ENCODE data around the gene SWT1. TPM values are rescaled to one million over a fixed set of nuclear protein-coding genes. Genes with fewer than 3 reads are reported as not detected.

Gene SWT1
- total RNA-seq, 3 donors from 2014 or later (not counting 1 experiment from before 2014, with no cell fraction given): 4.0 to 5.3 (median 5.1) TPM

GRCh38 chr1:185293967-185294542 is 137.1 kb downstream of the SWT1 start:
- H3K36me3 ChIP-seq (ENCODE audit: control insufficient read depth, insufficient read depth, low read length): peaks cover 47% of the 10 kb centered on the region
- ATAC-seq (no peak), DNase-seq (no peak)
- no peaks in the 10 kb centered on the region for H3K4me1 ChIP-seq (ENCODE audit: control insufficient read depth, insufficient read depth, low read length)
- H3K27ac Mint-ChIP-seq: peak overlapping the region; percentile 56 to 83
- no peaks in the 10 kb centered on the region for H3K9me3 Mint-ChIP-seq
- H3K4me3 Mint-ChIP-seq: peak overlapping the region; percentile 45
- intact Hi-C loops (cut with micrococcal nuclease): no loop called here
- whole genome bisulfite sequencing (ENCODE audit: insufficient coverage): 100% methylated on average over 1 of the region's 1 CpG
- no peaks in the 10 kb centered on the region for H3K9me3 ChIP-seq (ENCODE audit: control insufficient read depth, insufficient read depth, low read length)
- H3K27ac ChIP-seq (ENCODE audit: low read length): no peak overlapping the region
- peaks cover 19 to 40% of the 10 kb centered on the region in 2 donors for H3K4me1 Mint-ChIP-seq
- TF ChIP-seq, protein P1, sequence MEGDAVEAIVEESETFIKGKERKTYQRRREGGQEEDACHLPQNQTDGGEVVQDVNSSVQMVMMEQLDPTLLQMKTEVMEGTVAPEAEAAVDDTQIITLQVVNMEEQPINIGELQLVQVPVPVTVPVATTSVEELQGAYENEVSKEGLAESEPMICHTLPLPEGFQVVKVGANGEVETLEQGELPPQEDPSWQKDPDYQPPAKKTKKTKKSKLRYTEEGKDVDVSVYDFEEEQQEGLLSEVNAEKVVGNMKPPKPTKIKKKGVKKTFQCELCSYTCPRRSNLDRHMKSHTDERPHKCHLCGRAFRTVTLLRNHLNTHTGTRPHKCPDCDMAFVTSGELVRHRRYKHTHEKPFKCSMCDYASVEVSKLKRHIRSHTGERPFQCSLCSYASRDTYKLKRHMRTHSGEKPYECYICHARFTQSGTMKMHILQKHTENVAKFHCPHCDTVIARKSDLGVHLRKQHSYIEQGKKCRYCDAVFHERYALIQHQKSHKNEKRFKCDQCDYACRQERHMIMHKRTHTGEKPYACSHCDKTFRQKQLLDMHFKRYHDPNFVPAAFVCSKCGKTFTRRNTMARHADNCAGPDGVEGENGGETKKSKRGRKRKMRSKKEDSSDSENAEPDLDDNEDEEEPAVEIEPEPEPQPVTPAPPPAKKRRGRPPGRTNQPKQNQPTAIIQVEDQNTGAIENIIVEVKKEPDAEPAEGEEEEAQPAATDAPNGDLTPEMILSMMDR (IDR thresholded peaks at IDR 0.05): no peak
- no peaks in the 10 kb centered on the region for H3K27me3 ChIP-seq (ENCODE audit: control insufficient read depth, insufficient read depth, low read length)
- peaks cover 42% of the 10 kb centered on the region for H3K36me3 Mint-ChIP-seq
- no peak overlapping the region for H3K4me3 ChIP-seq (ENCODE audit: low read length)
- H3K27me3 Mint-ChIP-seq (ENCODE audit: low read depth in 2 of 2): no peaks in the 10 kb centered on the region

DNA sequence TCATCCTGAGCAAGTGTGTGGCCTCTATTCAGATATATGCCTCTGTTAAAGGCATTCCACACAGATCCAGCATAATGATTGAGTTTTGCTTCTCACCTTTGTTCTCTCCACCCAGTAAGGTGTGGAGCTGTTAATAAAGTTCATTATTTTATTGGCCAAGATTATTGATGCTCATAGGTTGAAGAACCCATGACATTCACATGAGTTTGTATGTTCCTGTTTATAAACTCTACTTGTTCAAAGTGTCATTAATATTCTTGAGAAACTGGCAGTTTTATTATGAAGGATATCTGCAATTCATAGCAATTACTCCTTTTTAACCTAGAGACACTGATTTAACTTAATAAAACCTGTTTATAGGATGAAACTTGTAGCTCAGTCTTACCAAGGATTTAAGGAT is 138.1 kb downstream of the SWT1 start:
- no peak overlapping the region for H3K4me3 ChIP-seq (ENCODE audit: low read length)
- H3K4me3 Mint-ChIP-seq: no peak overlapping the region
- peaks cover 58% of the 10 kb centered on the region for H3K36me3 ChIP-seq (ENCODE audit: control insufficient read depth, insufficient read depth, low read length)
- H3K27me3 ChIP-seq (ENCODE audit: control insufficient read depth, insufficient read depth, low read length): no peaks in the 10 kb centered on the region
- DNase-seq (no peak), ATAC-seq (no peak)
- H3K9me3 ChIP-seq (ENCODE audit: control insufficient read depth, insufficient read depth, low read length): no peaks in the 10 kb centered on the region
- no peaks in the 10 kb centered on the region for H3K27me3 Mint-ChIP-seq (ENCODE audit: low read depth in 2 of 2)
- peaks cover 42% of the 10 kb centered on the region for H3K36me3 Mint-ChIP-seq
- H3K27ac Mint-ChIP-seq: peak overlapping the region; percentile 49 to 83
- no peak overlapping the region for H3K27ac ChIP-seq (ENCODE audit: low read length)
- TF ChIP-seq, protein P1 (IDR thresholded peaks at IDR 0.05): no peak
- peaks cover 23 to 40% of the 10 kb centered on the region in 2 donors for H3K4me1 Mint-ChIP-seq
- no peaks in the 10 kb centered on the region for H3K9me3 Mint-ChIP-seq
- intact Hi-C loops (cut with micrococcal nuclease): no loop called here
- H3K4me1 ChIP-seq (ENCODE audit: control insufficient read depth, insufficient read depth, low read length): no peaks in the 10 kb centered on the region

GRCh38 chr1:185297982-185298381 is 141.0 kb downstream of the SWT1 start:
- Mint-ChIP-seq H3K27ac (peak overlapping the region; percentile 51 to 83), H3K4me1 (peaks cover 9 to 27% of the 10 kb centered on the region in 2 donors), H3K4me3 (no peak overlapping the region), H3K27me3 (ENCODE audit: low read depth in 2 of 2) (no peaks in the 10 kb centered on the region), H3K36me3 (peaks cover 52% of the 10 kb centered on the region), H3K9me3 (no peaks in the 10 kb centered on the region)
- H3K9me3 ChIP-seq (ENCODE audit: control insufficient read depth, insufficient read depth, low read length): no peaks in the 10 kb centered on the region
- DNase-seq (no peak), ATAC-seq (no peak)
- H3K4me1 ChIP-seq (ENCODE audit: control insufficient read depth, insufficient read depth, low read length): no peaks in the 10 kb centered on the region
- intact Hi-C loops (cut with micrococcal nuclease): no loop called here
- H3K4me3 ChIP-seq (ENCODE audit: low read length): no peak overlapping the region
- 92% methylated on average over 2 of the region's 2 CpGs for WGBS (ENCODE audit: insufficient coverage)
- no peak overlapping the region for H3K27ac ChIP-seq (ENCODE audit: low read length)
- H3K36me3 ChIP-seq (ENCODE audit: control insufficient read depth, insufficient read depth, low read length): peaks cover 86% of the 10 kb centered on the region
- TF ChIP-seq, protein P1 (IDR thresholded peaks at IDR 0.05): no peak
- H3K27me3 ChIP-seq (ENCODE audit: control insufficient read depth, insufficient read depth, low read length): no peaks in the 10 kb centered on the region

- no peak for ATAC-seq
- intact Hi-C loops (cut with micrococcal nuclease): no loop called here
- H3K4me1 ChIP-seq (ENCODE audit: control insufficient read depth, insufficient read depth, low read length): no peaks in the 10 kb centered on the region
- H3K9me3 ChIP-seq (ENCODE audit: control insufficient read depth, insufficient read depth, low read length): no peaks in the 10 kb centered on the region
- peaks cover 10 to 34% of the 10 kb centered on the region in 2 donors for H3K4me1 Mint-ChIP-seq
- H3K27ac ChIP-seq (ENCODE audit: low read length): no peak overlapping the region
- no peak overlapping the region for H3K4me3 Mint-ChIP-seq
- H3K9me3 Mint-ChIP-seq: no peaks in the 10 kb centered on the region
- H3K36me3 Mint-ChIP-seq: peaks cover 57% of the 10 kb centered on the region
- peak overlapping the region in 1 of 2 donors; percentile 17 for H3K27ac Mint-ChIP-seq
- DNase-seq: no peak
- WGBS (ENCODE audit: insufficient coverage): 94% methylated on average over 6 of the region's 6 CpGs
- no peaks in the 10 kb centered on the region for H3K27me3 Mint-ChIP-seq (ENCODE audit: low read depth in 2 of 2)
- H3K4me3 ChIP-seq (ENCODE audit: low read length): no peak overlapping the region
- TF ChIP-seq, protein P1 (IDR thresholded peaks at IDR 0.05): no peak
- no peaks in the 10 kb centered on the region for H3K27me3 ChIP-seq (ENCODE audit: control insufficient read depth, insufficient read depth, low read length)
- H3K36me3 ChIP-seq (ENCODE audit: control insufficient read depth, insufficient read depth, low read length): peaks cover 99% of the 10 kb centered on the region
These were observed 143.2 kb downstream of the SWT1 start for GRCh38 chr1:185300152-185300551.
